ENCODE results near the gene NTF4.

The NTF4 gene

GRCh38 chr19:49098795-49099194 lies 34.2 kb upstream of the NTF4 start:
- Histone ChIP-seq H3K27ac (no peak overlapping the region), H3K27me3 (ENCODE audit: insufficient read depth, low read depth) (no peaks in the 10 kb centered on the region)

DNA sequence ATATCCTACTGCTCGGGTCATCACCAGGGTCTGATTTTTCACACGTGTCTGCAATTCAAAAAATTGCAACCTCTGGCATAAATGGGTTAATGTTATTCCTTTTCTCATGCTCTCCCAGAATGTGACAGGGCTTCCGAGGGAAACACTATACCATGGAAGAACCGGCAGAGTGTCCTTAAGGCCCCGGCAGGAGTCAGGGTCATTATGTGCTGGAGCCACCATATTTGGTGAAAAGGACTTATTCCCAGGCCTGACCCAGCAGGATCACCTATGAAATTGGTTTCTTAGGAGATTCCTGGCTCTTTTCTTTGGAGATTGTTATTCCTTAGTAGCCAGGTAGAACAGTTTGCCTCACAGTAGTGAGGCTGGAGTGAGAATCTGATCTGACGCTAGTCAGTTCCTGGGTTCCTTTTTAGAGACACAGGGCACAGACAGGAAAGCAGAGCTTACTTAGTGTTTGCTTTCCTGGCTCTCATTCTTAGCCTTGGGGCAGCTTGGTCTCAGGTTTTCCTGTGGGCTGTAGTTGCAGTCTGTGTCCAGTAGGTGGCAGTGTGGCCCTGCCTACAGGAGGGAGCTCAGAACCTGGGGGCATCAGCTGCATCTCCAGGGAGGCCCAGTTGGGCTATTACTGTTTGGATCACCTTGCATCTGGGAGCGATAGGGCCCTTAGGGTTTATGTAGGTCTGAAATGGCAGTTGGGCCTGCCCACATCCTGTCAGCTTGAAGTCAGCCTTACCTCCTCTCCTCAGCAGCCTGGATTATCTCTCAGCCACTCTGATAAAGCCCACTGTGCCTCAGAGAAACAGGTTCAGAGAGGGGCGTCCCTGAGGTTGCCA lies 33.1 kb upstream of the NTF4 start:
- Histone ChIP-seq H3K4me3 (IDR thresholded peaks at IDR 0.05; ENCODE audit: insufficient read depth, low read depth, low read length) (no peak overlapping the region), H4K20me1 (ENCODE audit: insufficient read depth) (peaks cover 7% of the 10 kb centered on the region; the same call in 1 of the 2 replicates), H3K4me2 (no peak overlapping the region), H3K27me3 (ENCODE audit: insufficient read depth, low read depth) (no peaks in the 10 kb centered on the region), H3K4me1 (ENCODE audit: low read depth, poor library complexity, severe bottlenecking) (peaks cover 10% of the 10 kb centered on the region), H3K79me2 (ENCODE audit: insufficient read depth, low read depth) (peaks cover 18% of the 10 kb centered on the region), H2AFZ (ENCODE audit: low read depth) (no peak overlapping the region), H3K27ac (no peak overlapping the region), H3K9ac (no peak overlapping the region), H3K36me3 (ENCODE audit: insufficient read depth) (peaks cover 4% of the 10 kb centered on the region; the same call in 1 of the 2 replicates)
- TF ChIP-seq, protein P1, sequence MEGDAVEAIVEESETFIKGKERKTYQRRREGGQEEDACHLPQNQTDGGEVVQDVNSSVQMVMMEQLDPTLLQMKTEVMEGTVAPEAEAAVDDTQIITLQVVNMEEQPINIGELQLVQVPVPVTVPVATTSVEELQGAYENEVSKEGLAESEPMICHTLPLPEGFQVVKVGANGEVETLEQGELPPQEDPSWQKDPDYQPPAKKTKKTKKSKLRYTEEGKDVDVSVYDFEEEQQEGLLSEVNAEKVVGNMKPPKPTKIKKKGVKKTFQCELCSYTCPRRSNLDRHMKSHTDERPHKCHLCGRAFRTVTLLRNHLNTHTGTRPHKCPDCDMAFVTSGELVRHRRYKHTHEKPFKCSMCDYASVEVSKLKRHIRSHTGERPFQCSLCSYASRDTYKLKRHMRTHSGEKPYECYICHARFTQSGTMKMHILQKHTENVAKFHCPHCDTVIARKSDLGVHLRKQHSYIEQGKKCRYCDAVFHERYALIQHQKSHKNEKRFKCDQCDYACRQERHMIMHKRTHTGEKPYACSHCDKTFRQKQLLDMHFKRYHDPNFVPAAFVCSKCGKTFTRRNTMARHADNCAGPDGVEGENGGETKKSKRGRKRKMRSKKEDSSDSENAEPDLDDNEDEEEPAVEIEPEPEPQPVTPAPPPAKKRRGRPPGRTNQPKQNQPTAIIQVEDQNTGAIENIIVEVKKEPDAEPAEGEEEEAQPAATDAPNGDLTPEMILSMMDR (conservative IDR thresholded peaks at IDR 0.05; ENCODE audit: low read depth, low read length): peak; percentile 99

More at GRCh38 chr19:49098795-49099194, 34.2 kb upstream of the NTF4 start:
- Histone ChIP-seq H3K4me3 (IDR thresholded peaks at IDR 0.05; ENCODE audit: insufficient read depth, low read depth, low read length) (no peak overlapping the region), H2AFZ (ENCODE audit: low read depth) (no peak overlapping the region), H3K36me3 (ENCODE audit: insufficient read depth) (no peaks in the 10 kb centered on the region; the same call in 1 of the 2 replicates), H3K79me2 (ENCODE audit: insufficient read depth, low read depth) (peaks cover 18% of the 10 kb centered on the region), H4K20me1 (ENCODE audit: insufficient read depth) (peaks cover 7% of the 10 kb centered on the region; the same call in 1 of the 2 replicates), H3K4me1 (ENCODE audit: low read depth, poor library complexity, severe bottlenecking) (peaks cover 10% of the 10 kb centered on the region), H3K9ac (no peak overlapping the region), H3K4me2 (no peak overlapping the region)
- TF ChIP-seq, protein P1 (conservative IDR thresholded peaks at IDR 0.05; ENCODE audit: low read depth, low read length): no peak

DNA sequence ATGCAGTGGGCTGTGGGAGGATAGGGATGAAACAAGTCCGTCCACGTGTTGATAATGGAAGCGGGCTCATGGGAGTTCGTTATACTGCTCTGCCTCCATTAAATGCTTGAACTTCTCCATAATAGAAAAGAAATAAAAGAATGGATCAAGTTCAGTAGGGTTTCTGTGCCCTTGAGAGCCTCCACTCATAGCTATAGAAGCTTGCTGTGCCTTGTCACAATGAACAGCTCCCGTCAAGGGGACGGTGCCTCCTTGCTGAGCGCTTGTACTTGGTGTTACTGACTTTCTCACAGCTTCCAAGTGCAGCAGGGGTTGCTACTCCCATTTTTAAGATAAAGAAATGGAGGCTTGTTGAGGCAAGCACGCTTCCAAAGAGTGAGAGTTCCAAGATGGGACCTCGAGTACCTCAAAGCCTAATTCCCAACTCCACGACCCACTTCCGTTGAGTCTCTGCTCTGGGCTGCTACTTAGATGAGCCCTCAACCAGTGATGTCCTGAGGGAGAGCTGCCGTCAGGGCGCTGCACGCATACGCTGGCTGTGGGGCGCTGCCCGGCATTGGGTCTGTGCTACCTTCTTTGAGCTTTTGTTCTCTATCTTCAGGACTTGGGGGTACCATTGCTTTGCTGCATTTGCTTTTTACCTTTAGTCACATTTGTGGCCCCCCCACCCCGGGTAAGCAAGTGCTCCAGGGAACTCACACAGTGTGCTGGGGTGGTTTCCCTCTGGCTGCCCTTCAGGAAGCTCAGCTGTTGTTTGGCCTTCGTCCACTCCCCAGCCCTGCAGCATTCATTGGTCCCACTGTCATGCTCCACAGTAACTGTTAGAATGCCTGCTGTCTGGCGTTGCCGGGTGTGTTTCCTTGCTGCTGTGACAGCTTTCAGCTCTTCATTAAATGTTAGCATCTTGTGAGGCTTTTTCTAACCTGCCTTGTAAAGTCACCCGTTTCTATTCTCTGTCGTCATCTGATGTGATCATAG lies 30.2 kb upstream of the NTF4 start:
- Histone ChIP-seq H4K20me1 (ENCODE audit: insufficient read depth) (peaks cover 12% of the 10 kb centered on the region), H2AFZ (ENCODE audit: low read depth) (no peak overlapping the region), H3K27ac (no peak overlapping the region), H3K36me3 (ENCODE audit: insufficient read depth) (peaks cover 18% of the 10 kb centered on the region; the same call in 1 of the 2 replicates), H3K4me1 (ENCODE audit: low read depth, poor library complexity, severe bottlenecking) (peaks cover 32% of the 10 kb centered on the region), H3K27me3 (ENCODE audit: insufficient read depth, low read depth) (no peaks in the 10 kb centered on the region), H3K9ac (no peak overlapping the region), H3K4me2 (no peak overlapping the region), H3K4me3 (IDR thresholded peaks at IDR 0.05; ENCODE audit: insufficient read depth, low read depth, low read length) (no peak overlapping the region), H3K79me2 (ENCODE audit: insufficient read depth, low read depth) (peaks cover 40% of the 10 kb centered on the region)
- TF ChIP-seq, protein P1 (conservative IDR thresholded peaks at IDR 0.05; ENCODE audit: low read depth, low read length): no peak

DNA sequence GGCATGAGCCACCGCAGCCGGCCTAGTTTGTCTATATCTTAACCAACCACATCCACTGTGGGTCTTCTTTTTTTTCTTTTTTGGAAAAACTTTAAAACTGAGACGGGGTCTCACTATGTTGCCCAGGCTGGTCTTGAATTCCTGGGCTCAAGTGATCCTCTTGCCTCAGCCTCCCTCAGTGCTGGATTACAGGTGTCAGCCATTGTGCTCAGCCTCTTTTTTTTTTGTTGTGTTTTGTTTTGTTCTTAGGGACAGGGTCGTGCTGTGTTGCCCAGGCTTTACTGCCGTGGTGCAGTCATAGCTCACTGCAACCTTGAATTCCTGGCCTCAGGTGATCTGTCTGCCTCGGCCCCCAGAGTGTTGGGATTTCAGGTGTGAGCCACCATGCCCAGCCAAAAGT lies 28.1 kb upstream of the NTF4 start:
- Histone ChIP-seq H3K4me2 (no peak overlapping the region), H3K27me3 (ENCODE audit: insufficient read depth, low read depth) (no peaks in the 10 kb centered on the region), H3K79me2 (ENCODE audit: insufficient read depth, low read depth) (peaks cover 50% of the 10 kb centered on the region), H4K20me1 (ENCODE audit: insufficient read depth) (peaks cover 23% of the 10 kb centered on the region), H3K4me3 (IDR thresholded peaks at IDR 0.05; ENCODE audit: insufficient read depth, low read depth, low read length) (no peak overlapping the region), H3K27ac (no peak overlapping the region), H2AFZ (ENCODE audit: low read depth) (no peak overlapping the region), H3K36me3 (ENCODE audit: insufficient read depth) (peaks cover 23% of the 10 kb centered on the region; the same call in 1 of the 2 replicates), H3K9ac (no peak overlapping the region), H3K4me1 (ENCODE audit: low read depth, poor library complexity, severe bottlenecking) (peaks cover 30% of the 10 kb centered on the region)
- TF ChIP-seq, protein P1 (conservative IDR thresholded peaks at IDR 0.05; ENCODE audit: low read depth, low read length): no peak
